Measurements from ENCODE around the gene STK32B. TPM values are rescaled to one million over a fixed set of nuclear protein-coding genes. Genes with fewer than 3 reads are reported as not detected.

The STK32B gene
- total RNA-seq, 3 donors from 2014 or later: 2.2 to 5.0 (median 4.6) TPM

- intact Hi-C loops (cut with DNase I; ENCODE audit: low total_unique reads): no loop called here
- Histone ChIP-seq H3K4me3 (no peak overlapping the region), H3K36me3 (no peaks in the 10 kb centered on the region), H3K9me3 (no peaks in the 10 kb centered on the region), H3K27me3 (peaks cover 0 to 6% of the 10 kb centered on the region in 2 donors), H3K27ac (no peak overlapping the region), H3K4me1 (no peaks in the 10 kb centered on the region)
- DNase-seq (ENCODE audit: low spot score in 2 of 2): no peak
- TF ChIP-seq POLR2A (IDR thresholded peaks at IDR 0.05): no peak
- TF ChIP-seq POLR2AphosphoS5 (IDR thresholded peaks at IDR 0.05): no peak
- no peak for TF ChIP-seq CTCF (IDR thresholded peaks at IDR 0.05)
Observed at GRCh38 chr4:5009796-5010195, 41.5 kb upstream of the STK32B start.

- no peaks in the 10 kb centered on the region for H3K9me3 ChIP-seq
- peaks cover 0 to 3% of the 10 kb centered on the region in 2 donors for H3K27me3 ChIP-seq
- no peak overlapping the region for H3K27ac ChIP-seq
- H3K4me3 ChIP-seq: no peak overlapping the region
- no peak for TF ChIP-seq POLR2AphosphoS5 (IDR thresholded peaks at IDR 0.05)
- no peak for TF ChIP-seq CTCF (IDR thresholded peaks at IDR 0.05)
- no peak for TF ChIP-seq POLR2A (IDR thresholded peaks at IDR 0.05)
- H3K36me3 ChIP-seq: no peaks in the 10 kb centered on the region
- intact Hi-C loops (cut with DNase I; ENCODE audit: low total_unique reads): no loop called here
- no peaks in the 10 kb centered on the region for H3K4me1 ChIP-seq
- no peak for DNase-seq (ENCODE audit: low spot score in 2 of 2)
Observed at GRCh38 chr4:5010984-5011383, 40.3 kb upstream of the STK32B start.

DNA sequence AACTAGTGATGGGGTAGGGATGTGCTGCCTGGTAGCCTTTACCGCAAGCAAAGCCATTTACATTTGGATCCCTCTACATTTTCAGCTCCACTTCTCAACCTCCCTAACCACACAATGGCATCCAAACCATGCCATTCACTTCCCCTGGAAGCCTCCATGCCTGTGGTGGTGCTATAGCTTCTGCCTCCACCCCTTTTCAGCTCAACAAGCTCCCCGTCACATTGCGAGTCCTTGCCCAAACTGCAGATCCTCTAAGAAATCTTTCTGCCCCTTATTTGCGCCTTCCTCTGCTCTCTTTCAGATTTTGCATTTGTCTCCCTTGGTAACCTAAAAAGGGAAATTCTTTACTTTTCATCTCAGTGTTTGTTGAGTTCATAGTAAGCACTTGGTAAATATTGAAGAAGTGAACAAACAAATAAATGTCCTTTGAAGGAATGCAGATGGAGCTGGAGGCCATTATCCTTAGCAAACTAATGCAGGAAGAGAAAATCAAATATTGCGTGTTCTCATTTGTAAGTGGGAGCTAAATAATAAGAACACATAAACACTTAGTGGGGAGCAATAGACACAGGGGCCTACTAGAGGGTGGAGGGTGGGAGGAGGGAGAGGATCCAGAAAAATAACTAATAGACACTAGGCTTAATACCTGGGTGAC, 38.9 kb upstream of the STK32B start:
- Histone ChIP-seq H3K27ac (no peak overlapping the region), H3K9me3 (no peaks in the 10 kb centered on the region), H3K36me3 (no peaks in the 10 kb centered on the region), H3K27me3 (peaks cover 0 to 9% of the 10 kb centered on the region in 2 donors), H3K4me1 (no peaks in the 10 kb centered on the region), H3K4me3 (no peak overlapping the region)
- DNase-seq (ENCODE audit: low spot score in 2 of 2): no peak
- TF ChIP-seq CTCF (IDR thresholded peaks at IDR 0.05) (no peak), POLR2AphosphoS5 (IDR thresholded peaks at IDR 0.05) (no peak), POLR2A (IDR thresholded peaks at IDR 0.05) (no peak)
- intact Hi-C loops (cut with DNase I; ENCODE audit: low total_unique reads): no loop called here

GRCh38 chr4:5012958-5013357, 38.3 kb upstream of the STK32B start:
- no peak overlapping the region for H3K27ac ChIP-seq
- peaks cover 0 to 9% of the 10 kb centered on the region in 2 donors for H3K27me3 ChIP-seq
- intact Hi-C loops (cut with DNase I; ENCODE audit: low total_unique reads): no loop called here
- no peak overlapping the region for H3K4me3 ChIP-seq
- no peaks in the 10 kb centered on the region for H3K9me3 ChIP-seq
- TF ChIP-seq CTCF (IDR thresholded peaks at IDR 0.05) (no peak), POLR2A (IDR thresholded peaks at IDR 0.05) (no peak), POLR2AphosphoS5 (IDR thresholded peaks at IDR 0.05) (no peak)
- DNase-seq (ENCODE audit: low spot score in 2 of 2): no peak
- no peaks in the 10 kb centered on the region for H3K36me3 ChIP-seq
- no peaks in the 10 kb centered on the region for H3K4me1 ChIP-seq

GRCh38 chr4:5014007-5014682, 37.1 kb upstream of the STK32B start:
- Histone ChIP-seq H3K36me3 (no peaks in the 10 kb centered on the region), H3K4me1 (no peaks in the 10 kb centered on the region), H3K9me3 (no peaks in the 10 kb centered on the region), H3K27me3 (peaks cover 0 to 10% of the 10 kb centered on the region in 2 donors), H3K27ac (no peak overlapping the region), H3K4me3 (no peak overlapping the region)
- intact Hi-C loops (cut with DNase I; ENCODE audit: low total_unique reads): no loop called here
- TF ChIP-seq CTCF (IDR thresholded peaks at IDR 0.05) (no peak), POLR2AphosphoS5 (IDR thresholded peaks at IDR 0.05) (no peak), POLR2A (IDR thresholded peaks at IDR 0.05) (no peak)
- DNase-seq (ENCODE audit: low spot score in 2 of 2): no peak
